Panc1 (cell line): ENCODE results near the gene C1QL3. TPM values are rescaled to one million over a fixed set of nuclear protein-coding genes. Genes with fewer than 3 reads are reported as not detected.

Source experiments
- ATAC-seq: fragments of 200-7000 bp; cut with Tn5 transposase; 2 replicates; pipeline ENCODE4 v1.9.1; 2020; ENCODE audit warnings: mild to moderate bottlenecking, moderate library complexity
- BruUV-seq: library from RNA; stranded (reverse); fragments of 400-500 nt; replicated peaks from 2 replicates; lab custom pipeline; 2021; lab: Mats Ljungman, UMichigan
- CTCF ChIA-PET: fragments of 300-600 bp; sonication (Branson Sonifier 250); formaldehyde crosslinking; loops from one replicate; lab custom pipeline; 2022; ENCODE audit warnings: antibody characterized with exemption; lab: Charles Lee
- POLR2A ChIA-PET: fragments of 300-600 bp; sonication (Branson Sonifier 250); formaldehyde crosslinking; loops from one replicate; lab custom pipeline; 2022; ENCODE audit warnings: antibody characterized with exemption; lab: Charles Lee
- DNase-seq: peaks from one replicate; pipeline ENCODE4 v3.0.0-alpha.2; 2010; ENCODE audit warnings: low read depth, low spot score
- H3K27ac ChIP-seq: 2 replicates; pipeline ENCODE4 v1.5.1; 2011; ENCODE audit warnings: mild to moderate bottlenecking, low read length, inconsistent platforms
- H3K27me3 ChIP-seq: fragments of 200-500 bp; sonication (Bioruptor generic); 2 replicates; pipeline ENCODE4 v1.6.0; 2014; ENCODE audit warnings: low read length, inconsistent platforms; ENCODE audit not compliant: control insufficient read depth, insufficient read depth
- H3K36me3 ChIP-seq: fragments of 200-500 bp; sonication (Bioruptor generic); 2 replicates; pipeline ENCODE4 v1.5.1; 2014; ENCODE audit warnings: inconsistent platforms, mild to moderate bottlenecking, low read length, moderate library complexity; ENCODE audit not compliant: control insufficient read depth, insufficient read depth
- H3K4me1 ChIP-seq: 2 replicates; pipeline ENCODE4 v1.5.1; 2011; ENCODE audit warnings: inconsistent platforms, mild to moderate bottlenecking, low read length, moderate library complexity; ENCODE audit not compliant: control insufficient read depth, insufficient read depth
- H3K4me3 ChIP-seq, 2 experiments: 2 replicates each; pipeline ENCODE4 v1.5.1; 2011 to 2012; ENCODE audit warnings: low read depth in 2 of 2, low read length in 2 of 2, mild to moderate bottlenecking in 2 of 2, inconsistent platforms in 1 of 2, moderate library complexity in 1 of 2
- H3K9me3 ChIP-seq: fragments of 200-500 bp; sonication (Bioruptor generic); 2 replicates; pipeline ENCODE4 v1.5.1; 2014; ENCODE audit warnings: low read depth, mild to moderate bottlenecking, inconsistent platforms, low read length, moderate library complexity; ENCODE audit not compliant: control insufficient read depth, insufficient read depth
- POLR2AphosphoS5 ChIP-seq: IDR thresholded peaks from 2 replicates; pipeline ENCODE4 v1.6.1; 2012; ENCODE audit warnings: mild to moderate bottlenecking, low read depth, low read length, moderate library complexity
- SIN3A ChIP-seq: IDR thresholded peaks from 2 replicates; pipeline ENCODE4 v1.6.1; 2012; ENCODE audit warnings: low read depth, mild to moderate bottlenecking, low read length, moderate library complexity, borderline replicate concordance; ENCODE audit not compliant: insufficient read depth
- TCF7L2 ChIP-seq: IDR thresholded peaks from 2 replicates; pipeline ENCODE4 v1.6.1; 2011; ENCODE audit warnings: mild to moderate bottlenecking, low read depth, low read length, inconsistent platforms
- in situ Hi-C: cut with HindIII; loops from 2 replicates; pipeline ENCODE4 v1.10.0; 2016; ENCODE audit warnings: low sequenced_read_pairs, low pct_unique_long_range_greater_than_20kb
- intact Hi-C: fragments of 100-400 bp; cut with micrococcal nuclease; formaldehyde crosslinking; loops from one replicate; pipeline ENCODE4 v1.10.0; 2022; ENCODE audit not compliant: unreplicated experiment
- total RNA-seq: library from RNA; stranded (reverse); gene quantifications from one replicate; pipeline ENCODE4 v1.2.1, GENCODE V29; 2021; ENCODE audit not compliant: unreplicated experiment
- TF ChIP-seq, protein P1 (sequence below), 2 experiments: IDR thresholded peaks; 2 replicates each; pipeline ENCODE4 v1.6.1; 2011 to 2012; ENCODE audit warnings: low read depth in 2 of 2, control low read depth in 1 of 2, low read length in 1 of 2, mild to moderate bottlenecking in 1 of 2, moderate library complexity in 1 of 2; ENCODE audit not compliant: insufficient read depth in 1 of 2
- TF ChIP-seq, protein P2 (sequence below): fragments of 450-650 bp; IDR thresholded peaks from 2 replicates; pipeline ENCODE4 v1.5.1; 2017; ENCODE audit warnings: mild to moderate bottlenecking

The C1QL3 gene
- total RNA-seq, 1 experiment from 2014 or later = not detected

DNA sequence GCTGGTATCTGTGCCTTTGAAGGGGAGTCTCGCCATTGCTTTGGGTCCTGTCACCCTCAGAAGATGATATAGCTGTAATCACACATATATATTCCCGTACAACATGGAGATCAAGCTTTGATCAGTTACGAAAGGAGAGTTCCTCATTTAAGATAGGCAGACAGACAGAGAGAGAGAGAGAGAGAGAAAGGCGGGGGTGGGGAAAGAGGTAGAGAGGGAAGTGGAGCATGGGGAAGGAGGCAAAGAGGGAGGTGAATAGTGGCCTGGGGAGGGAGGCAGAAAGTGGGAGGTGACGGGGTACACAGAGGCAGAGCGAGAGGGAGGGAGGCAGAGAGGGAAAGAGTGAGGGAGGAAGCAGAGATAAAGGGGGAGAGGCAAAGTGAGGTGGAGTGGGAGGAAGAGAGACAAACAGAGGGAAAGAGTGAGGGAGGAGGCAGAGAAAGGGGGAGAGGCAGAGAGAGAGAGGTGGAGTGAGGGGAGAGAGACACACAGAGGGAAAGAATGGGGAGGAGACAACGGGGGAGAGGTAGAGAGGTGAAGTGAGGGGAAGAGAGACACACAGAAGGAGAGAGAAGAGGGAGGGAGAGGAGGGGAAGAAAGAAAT lies 44.6 kb upstream of the C1QL3 start:
- DNase-seq = no peak
- Histone ChIP-seq H3K27me3 (no peaks in the 10 kb centered on the region), H3K27ac (no peak overlapping the region), H3K36me3 (no peaks in the 10 kb centered on the region), H3K4me3 (peak overlapping the region in 1 of 2 experiments; percentile 20; a peak in 2 of 4 replicates), H3K9me3 (no peaks in the 10 kb centered on the region), H3K4me1 (no peaks in the 10 kb centered on the region)
- TF ChIP-seq TCF7L2 (no peak), POLR2AphosphoS5 (no peak), SIN3A (no peak)
- TF ChIP-seq, protein P1, sequence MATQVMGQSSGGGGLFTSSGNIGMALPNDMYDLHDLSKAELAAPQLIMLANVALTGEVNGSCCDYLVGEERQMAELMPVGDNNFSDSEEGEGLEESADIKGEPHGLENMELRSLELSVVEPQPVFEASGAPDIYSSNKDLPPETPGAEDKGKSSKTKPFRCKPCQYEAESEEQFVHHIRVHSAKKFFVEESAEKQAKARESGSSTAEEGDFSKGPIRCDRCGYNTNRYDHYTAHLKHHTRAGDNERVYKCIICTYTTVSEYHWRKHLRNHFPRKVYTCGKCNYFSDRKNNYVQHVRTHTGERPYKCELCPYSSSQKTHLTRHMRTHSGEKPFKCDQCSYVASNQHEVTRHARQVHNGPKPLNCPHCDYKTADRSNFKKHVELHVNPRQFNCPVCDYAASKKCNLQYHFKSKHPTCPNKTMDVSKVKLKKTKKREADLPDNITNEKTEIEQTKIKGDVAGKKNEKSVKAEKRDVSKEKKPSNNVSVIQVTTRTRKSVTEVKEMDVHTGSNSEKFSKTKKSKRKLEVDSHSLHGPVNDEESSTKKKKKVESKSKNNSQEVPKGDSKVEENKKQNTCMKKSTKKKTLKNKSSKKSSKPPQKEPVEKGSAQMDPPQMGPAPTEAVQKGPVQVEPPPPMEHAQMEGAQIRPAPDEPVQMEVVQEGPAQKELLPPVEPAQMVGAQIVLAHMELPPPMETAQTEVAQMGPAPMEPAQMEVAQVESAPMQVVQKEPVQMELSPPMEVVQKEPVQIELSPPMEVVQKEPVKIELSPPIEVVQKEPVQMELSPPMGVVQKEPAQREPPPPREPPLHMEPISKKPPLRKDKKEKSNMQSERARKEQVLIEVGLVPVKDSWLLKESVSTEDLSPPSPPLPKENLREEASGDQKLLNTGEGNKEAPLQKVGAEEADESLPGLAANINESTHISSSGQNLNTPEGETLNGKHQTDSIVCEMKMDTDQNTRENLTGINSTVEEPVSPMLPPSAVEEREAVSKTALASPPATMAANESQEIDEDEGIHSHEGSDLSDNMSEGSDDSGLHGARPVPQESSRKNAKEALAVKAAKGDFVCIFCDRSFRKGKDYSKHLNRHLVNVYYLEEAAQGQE (IDR thresholded peaks at IDR 0.05; ENCODE audit: insufficient read depth in 1 of 2, low read depth in 2 of 2, low read length in 1 of 2) = no peak
- TF ChIP-seq, protein P2, sequence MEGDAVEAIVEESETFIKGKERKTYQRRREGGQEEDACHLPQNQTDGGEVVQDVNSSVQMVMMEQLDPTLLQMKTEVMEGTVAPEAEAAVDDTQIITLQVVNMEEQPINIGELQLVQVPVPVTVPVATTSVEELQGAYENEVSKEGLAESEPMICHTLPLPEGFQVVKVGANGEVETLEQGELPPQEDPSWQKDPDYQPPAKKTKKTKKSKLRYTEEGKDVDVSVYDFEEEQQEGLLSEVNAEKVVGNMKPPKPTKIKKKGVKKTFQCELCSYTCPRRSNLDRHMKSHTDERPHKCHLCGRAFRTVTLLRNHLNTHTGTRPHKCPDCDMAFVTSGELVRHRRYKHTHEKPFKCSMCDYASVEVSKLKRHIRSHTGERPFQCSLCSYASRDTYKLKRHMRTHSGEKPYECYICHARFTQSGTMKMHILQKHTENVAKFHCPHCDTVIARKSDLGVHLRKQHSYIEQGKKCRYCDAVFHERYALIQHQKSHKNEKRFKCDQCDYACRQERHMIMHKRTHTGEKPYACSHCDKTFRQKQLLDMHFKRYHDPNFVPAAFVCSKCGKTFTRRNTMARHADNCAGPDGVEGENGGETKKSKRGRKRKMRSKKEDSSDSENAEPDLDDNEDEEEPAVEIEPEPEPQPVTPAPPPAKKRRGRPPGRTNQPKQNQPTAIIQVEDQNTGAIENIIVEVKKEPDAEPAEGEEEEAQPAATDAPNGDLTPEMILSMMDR = no peak
- intact Hi-C loops = no loop called here
- in situ Hi-C loops = no loop called here
- POLR2A ChIA-PET = no interaction called here
- no TSS peak for BruUV-seq
- ATAC-seq = no peak
- CTCF ChIA-PET = no interaction called here

DNA sequence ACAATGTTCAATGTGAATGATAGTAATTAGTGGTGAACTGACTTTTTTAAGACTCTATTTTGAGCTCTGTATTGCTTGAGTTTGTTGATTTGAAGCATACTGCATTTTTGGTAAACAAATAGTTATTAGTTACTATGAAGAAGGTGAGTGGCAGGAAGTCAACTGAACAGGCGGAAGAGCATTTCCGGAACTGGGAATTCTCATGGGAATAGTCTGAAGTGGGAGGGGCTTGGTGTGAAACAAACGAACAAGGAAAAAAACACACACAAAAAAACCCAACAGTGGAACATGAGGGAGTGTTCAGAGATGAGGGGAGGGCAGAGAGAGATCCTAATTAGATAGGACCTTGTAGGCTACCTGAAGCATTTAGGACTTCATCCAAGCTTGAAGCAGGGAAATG lies 43.9 kb upstream of the C1QL3 start:
- BruUV-seq = no TSS peak
- intact Hi-C loops = no loop called here
- ChIA-PET POLR2A (no interaction called here), CTCF (no interaction called here)
- in situ Hi-C loops = no loop called here
- Histone ChIP-seq H3K4me3 (no peak overlapping the region), H3K4me1 (no peaks in the 10 kb centered on the region), H3K27ac (no peak overlapping the region), H3K36me3 (no peaks in the 10 kb centered on the region), H3K27me3 (no peaks in the 10 kb centered on the region), H3K9me3 (no peaks in the 10 kb centered on the region)
- no peak for ATAC-seq
- TF ChIP-seq SIN3A (no peak), TCF7L2 (no peak), POLR2AphosphoS5 (no peak)
- TF ChIP-seq, protein P1 (IDR thresholded peaks at IDR 0.05; ENCODE audit: insufficient read depth in 1 of 2, low read depth in 2 of 2, low read length in 1 of 2) = no peak
- TF ChIP-seq, protein P2 = no peak
- no peak for DNase-seq
